ENCODE results near the gene E2F4. TPM values are rescaled to one million over a fixed set of nuclear protein-coding genes. Genes with fewer than 3 reads are reported as not detected.

The E2F4 gene
- total RNA-seq: 10 to 100 TPM; 22.6 to 56.2 (median 45.9) TPM
- polyA plus RNA-seq: 100 to 1,000 TPM in 1 of 3 donors, 10 to 100 TPM in 2; 45.0 to 106 (median 67.3) TPM
- long read RNA-seq, donor 1, transcript E2F4-201 (10 exons, 2,096 nt): major isoform, 29 of 37 reads
- long read RNA-seq, donor 1, partial matches to known transcripts: 0 of 37 reads
- long read RNA-seq, donor 1, other reads (novel, unspliced or antisense): 7 of 37 reads
- long read RNA-seq, donor 2, transcript E2F4-201 (10 exons, 2,096 nt): major isoform, 89 of 121 reads
- long read RNA-seq, donor 2, partial matches to known transcripts: 17 of 121 reads
- long read RNA-seq, donor 2, other reads (novel, unspliced or antisense): 13 of 121 reads

GRCh38 chr16:67191995-67192681 lies at the start of gene E2F4:
E2F4 (plus strand) TSS chr16:67192155; CDS start chr16:67192228, 73 bp downstream.
- ATAC-seq (peak; percentile 94 to 97 (median 96)), DNase-seq (peak; percentile 92 to 96)
- WGBS, 3 donors: 0 to 1% (median 0%) methylated on average over 52 to 54 of the region's 54 CpGs
- Histone ChIP-seq H3K9me3 (no peaks in the 10 kb centered on the region), H3K27me3 (ENCODE audit: insufficient read depth in 3 of 3, low read length in 2 of 3) (no peaks in the 10 kb centered on the region), H3K4me3 (peak within 1 kb of the TSS; percentile 100), H3K4me1 (peaks cover 25% of the 10 kb centered on the region), H3K27ac (peak within 1 kb of the TSS; percentile 87), H3K36me3 (ENCODE audit: insufficient read depth in 1 of 2, low read depth in 1 of 2) (peaks cover 11 to 36% of the 10 kb centered on the region in 2 donors)
- intact Hi-C loops (cut with DNase I): loop anchor here in 1 of 2 donors (5.0 kb wide), 1 partner anchor 35 kb away; the partner anchor contains the start of gene TMEM208
- TF ChIP-seq CTCF (IDR thresholded peaks at IDR 0.05): no peak

- TF ChIP-seq CTCF (IDR thresholded peaks at IDR 0.05): no peak
- Histone ChIP-seq H3K36me3 (ENCODE audit: insufficient read depth in 1 of 2, low read depth in 1 of 2) (peaks cover 22 to 100% of the 10 kb centered on the region in 2 donors), H3K4me1 (no peaks in the 10 kb centered on the region), H3K4me3 (no peak overlapping the region), H3K27me3 (ENCODE audit: insufficient read depth in 3 of 3, low read length in 2 of 3) (no peaks in the 10 kb centered on the region), H3K27ac (no peak overlapping the region), H3K9me3 (no peaks in the 10 kb centered on the region)
- 89 to 97% (median 91%) methylated on average over 9 of the region's 9 CpGs for WGBS, 3 donors
- ATAC-seq (no peak), DNase-seq (no peak)
- intact Hi-C loops (cut with DNase I): no loop called here
These were observed 49.6 kb upstream of the E2F4 start for GRCh38 chr16:67142342-67142741.

- 90 to 100% (median 97%) methylated on average over 2 of the region's 2 CpGs for WGBS, 3 donors
- H3K27ac ChIP-seq: no peak overlapping the region
These were observed 47.0 kb upstream of the E2F4 start for GRCh38 chr16:67144943-67145342.

GRCh38 chr16:67145746-67146145 lies 46.2 kb upstream of the E2F4 start:
- TF ChIP-seq CTCF (IDR thresholded peaks at IDR 0.05): no peak
- H3K4me3 ChIP-seq: no peak overlapping the region
- WGBS, 3 donors: 81 to 89% (median 84%) methylated on average over 2 of the region's 2 CpGs
- ATAC-seq (no peak), DNase-seq (no peak)
- H3K27ac ChIP-seq: no peak overlapping the region
- peaks cover 19 to 86% of the 10 kb centered on the region in 2 donors for H3K36me3 ChIP-seq (ENCODE audit: insufficient read depth in 1 of 2, low read depth in 1 of 2)
- H3K9me3 ChIP-seq: no peaks in the 10 kb centered on the region
- intact Hi-C loops (cut with DNase I): no loop called here
- H3K27me3 ChIP-seq (ENCODE audit: insufficient read depth in 3 of 3, low read length in 2 of 3): peaks cover 0 to 15% (median 0%) of the 10 kb centered on the region in 3 donors
- peaks cover 2% of the 10 kb centered on the region for H3K4me1 ChIP-seq

More at GRCh38 chr16:67144943-67145342, 47.0 kb upstream of the E2F4 start:
- ATAC-seq: no peak
- Histone ChIP-seq H3K4me1 (no peaks in the 10 kb centered on the region), H3K27me3 (ENCODE audit: insufficient read depth in 3 of 3, low read length in 2 of 3) (peaks cover 0 to 7% (median 0%) of the 10 kb centered on the region in 3 donors), H3K4me3 (no peak overlapping the region), H3K9me3 (no peaks in the 10 kb centered on the region), H3K36me3 (ENCODE audit: insufficient read depth in 1 of 2, low read depth in 1 of 2) (peaks cover 21 to 94% of the 10 kb centered on the region in 2 donors)
- TF ChIP-seq CTCF (IDR thresholded peaks at IDR 0.05): no peak
- intact Hi-C loops (cut with DNase I): no loop called here
- DNase-seq: no peak
